ENCODE measurements around the gene SNRPD3.

Gene SNRPD3

DNA sequence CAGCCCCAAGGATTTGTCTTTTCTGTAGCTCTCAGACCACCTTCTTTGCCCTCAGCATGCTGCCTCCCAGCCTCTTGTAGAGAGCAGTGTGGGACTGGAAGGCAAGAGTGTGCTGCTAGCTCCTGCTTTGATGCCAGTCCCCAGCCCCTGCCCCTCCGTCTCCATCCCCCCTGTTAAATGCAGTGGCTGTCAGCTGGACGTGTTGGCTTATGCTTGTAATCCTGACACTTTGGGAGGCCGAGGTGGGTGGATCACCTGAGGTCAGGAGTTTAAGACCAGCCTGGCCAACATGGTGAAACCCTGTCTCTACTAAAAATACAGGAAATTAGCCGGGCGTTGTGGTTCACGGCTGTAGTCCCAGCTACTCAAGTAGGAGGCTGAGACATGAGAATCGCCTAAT, 15.5 kb downstream of the SNRPD3 start:
- DNase-seq: no peak

GRCh38 chr22:24576778-24577177, 21.0 kb downstream of the SNRPD3 start:
- DNase-seq: no peak

DNA sequence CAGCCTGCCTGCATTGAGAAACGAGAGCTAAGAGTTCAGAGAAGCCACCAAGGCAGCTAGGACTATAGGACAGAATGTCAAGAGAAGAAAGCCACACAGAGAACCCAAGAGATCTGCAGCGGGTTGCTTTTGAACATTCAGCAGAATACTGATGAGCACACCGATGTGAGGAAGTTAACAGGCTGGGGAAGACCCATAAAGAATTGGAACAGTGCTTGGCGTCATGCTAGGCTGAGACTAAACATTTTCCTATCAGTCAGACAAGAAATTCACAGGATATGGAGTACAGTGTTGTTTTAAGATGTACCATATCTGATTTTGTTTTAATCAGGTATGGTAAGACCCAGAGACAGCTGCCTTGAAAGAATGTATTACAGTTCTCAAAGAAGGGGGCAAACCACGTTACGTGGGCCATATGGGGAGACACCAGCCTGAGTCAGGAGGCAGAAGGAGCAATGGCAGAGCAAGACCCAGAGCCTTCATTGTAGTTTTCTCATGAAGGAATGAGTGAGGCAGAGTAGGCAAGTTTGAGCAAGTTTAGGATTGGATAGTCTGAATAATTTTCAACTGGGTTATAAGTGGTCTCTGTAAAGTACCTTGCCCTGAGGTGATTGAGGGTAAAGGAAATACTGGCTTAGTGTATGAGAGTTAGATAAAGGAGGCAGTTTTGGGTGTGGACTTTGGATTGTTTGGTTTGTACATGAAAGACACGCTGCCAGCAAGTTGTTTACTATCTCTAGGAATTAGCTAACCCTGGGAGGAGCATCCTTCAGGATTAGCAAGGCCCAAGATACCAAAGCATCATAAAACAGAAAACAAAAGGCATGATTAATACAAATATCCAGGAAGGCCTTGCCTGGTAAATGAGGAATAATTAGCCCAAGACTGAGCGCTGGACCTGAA, 22.8 kb downstream of the SNRPD3 start:
- no peak for DNase-seq

GRCh38 chr22:24579258-24579601, 23.4 kb downstream of the SNRPD3 start:
- no peak for DNase-seq

GRCh38 chr22:24580276-24580675, 24.5 kb downstream of the SNRPD3 start:
- DNase-seq: no peak

- DNase-seq: no peak
These were observed 26.4 kb downstream of the SNRPD3 start for GRCh38 chr22:24582056-24582814.

- DNase-seq: no peak
These were observed 27.7 kb downstream of the SNRPD3 start for GRCh38 chr22:24583221-24584165.

DNA sequence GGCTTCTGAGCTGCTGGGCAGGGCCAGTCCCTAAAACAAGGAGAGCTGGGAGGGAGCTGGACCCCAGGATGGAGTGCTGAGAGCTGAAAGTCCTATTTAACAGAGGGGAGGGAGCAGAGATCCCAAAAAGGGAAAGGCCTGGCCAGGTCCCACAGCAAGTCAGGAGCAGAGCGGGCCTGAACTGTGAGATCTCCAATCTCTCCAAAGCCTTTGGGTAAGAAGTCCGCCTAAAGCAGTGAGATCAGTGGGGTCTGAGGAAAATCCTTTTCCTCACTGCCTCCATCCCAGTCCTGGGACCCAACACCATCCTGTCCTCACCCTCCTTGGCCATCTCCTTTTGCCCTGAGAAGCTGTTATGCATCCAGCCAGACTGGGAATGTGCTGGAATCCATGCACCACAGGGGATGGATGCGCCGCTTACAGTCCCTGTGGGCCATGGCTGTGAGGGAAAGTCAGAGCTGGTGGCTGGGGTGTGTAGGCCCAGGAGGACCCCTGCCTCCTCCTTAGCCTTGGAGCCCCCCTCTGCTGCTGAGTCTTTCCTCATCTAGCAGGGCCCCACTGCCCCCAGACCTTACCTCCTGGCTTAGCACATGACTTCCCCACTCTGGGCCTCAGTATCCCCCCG, 28.5 kb downstream of the SNRPD3 start:
- no peak for DNase-seq

DNA sequence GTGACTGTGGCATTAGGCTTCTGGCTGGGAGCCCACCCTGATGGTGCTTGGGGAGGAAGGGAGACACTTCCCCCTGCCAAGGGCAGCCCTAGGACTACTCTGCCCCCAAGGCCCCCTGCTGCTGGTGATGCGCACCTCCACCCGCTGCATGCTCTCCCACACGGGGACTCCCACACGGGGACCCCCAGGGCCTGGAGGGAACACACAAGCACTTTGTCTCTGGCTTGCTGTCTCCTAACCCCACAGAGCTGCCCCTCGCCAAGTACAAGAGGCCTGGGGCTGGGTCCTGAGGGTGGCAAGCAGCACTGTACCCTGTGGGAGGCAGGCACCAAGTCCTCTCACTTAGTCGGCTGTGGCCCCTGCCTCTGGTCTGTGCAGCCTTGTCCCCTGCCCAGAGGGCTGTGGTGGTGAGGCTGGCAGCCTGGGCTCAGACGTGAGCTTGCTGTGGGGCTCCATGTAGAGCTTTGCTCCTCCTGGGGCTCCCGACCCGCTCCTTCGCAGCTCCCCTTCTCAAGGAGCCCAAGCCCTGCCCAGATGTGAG, 29.1 kb downstream of the SNRPD3 start:
- DNase-seq: no peak

DNA sequence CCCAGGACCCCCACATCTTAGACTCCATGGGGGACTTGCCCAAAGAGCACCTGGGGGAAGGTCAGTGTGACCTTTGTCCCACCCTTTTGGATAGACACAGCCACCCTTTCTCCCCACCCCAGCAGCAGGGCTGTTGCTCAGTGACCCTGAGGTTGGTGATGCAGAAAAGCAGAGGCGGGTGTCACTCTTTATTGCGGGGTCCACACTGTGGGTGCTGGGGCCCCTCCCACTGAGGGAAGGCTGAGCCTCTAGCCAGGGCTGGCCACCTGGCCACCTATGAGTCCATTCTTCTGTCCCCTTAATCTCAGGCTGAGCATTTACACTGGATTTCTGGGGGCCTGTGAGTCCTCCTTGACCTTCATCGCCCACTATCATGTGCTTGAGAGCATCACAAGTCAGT, 29.7 kb downstream of the SNRPD3 start:
- DNase-seq: no peak

DNA sequence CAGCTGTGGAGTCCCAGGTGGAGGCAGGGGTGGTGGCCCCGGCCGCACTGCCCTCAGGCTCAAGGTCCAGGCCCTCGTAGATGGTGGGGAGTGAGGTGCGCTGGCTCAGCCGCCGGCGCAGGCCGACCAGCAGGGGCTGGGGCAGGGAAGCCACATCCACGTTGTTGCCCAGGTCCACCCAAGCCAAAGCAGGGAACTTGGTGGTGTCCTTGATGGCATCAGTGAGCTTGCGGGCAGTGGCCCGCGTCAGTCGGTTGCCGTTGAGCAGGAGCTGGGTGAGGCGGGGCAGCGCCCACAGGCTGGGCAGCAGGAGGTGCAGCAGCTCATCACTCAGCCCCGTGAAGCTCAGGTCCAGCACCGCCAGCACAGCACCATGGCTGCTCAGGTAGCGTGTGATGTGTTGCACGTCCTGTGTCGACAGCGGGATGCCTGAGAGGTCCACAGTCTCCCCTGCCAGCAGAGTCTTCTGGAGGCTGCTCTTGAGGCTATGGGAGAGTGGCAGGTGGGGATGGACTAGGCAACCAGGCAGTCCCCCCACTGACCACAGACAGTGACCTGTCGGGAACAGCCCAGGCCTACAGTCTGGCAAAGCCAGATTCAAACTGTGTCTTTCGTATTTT, 30.2 kb downstream of the SNRPD3 start:
- DNase-seq: no peak

DNA sequence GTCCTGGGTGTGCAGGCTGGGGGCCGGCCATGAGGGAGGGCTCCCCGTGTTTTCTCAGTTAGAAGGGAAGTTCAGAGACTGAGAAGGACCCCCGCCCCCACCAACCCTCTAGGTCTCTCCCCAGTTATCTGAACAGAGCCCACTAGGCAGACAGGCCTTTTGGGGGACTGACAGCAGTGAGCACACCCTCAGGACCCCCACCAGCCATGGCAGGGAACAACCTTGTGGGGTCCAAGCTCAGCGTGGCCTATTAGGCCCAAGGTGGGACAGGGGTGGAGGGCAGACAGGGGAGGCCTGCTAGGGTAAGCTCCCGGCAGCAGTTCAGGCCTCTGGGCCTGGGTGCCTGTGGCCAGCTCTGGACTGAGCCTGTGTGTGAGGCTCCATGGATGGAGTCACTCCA, 31.5 kb downstream of the SNRPD3 start:
- DNase-seq: no peak

GRCh38 chr22:24587948-24588347, 32.1 kb downstream of the SNRPD3 start:
- DNase-seq: no peak

- DNase-seq: no peak
These were observed 32.6 kb downstream of the SNRPD3 start for GRCh38 chr22:24588381-24588756.

GRCh38 chr22:24588757-24589481, 33.1 kb downstream of the SNRPD3 start:
- no peak for DNase-seq

DNA sequence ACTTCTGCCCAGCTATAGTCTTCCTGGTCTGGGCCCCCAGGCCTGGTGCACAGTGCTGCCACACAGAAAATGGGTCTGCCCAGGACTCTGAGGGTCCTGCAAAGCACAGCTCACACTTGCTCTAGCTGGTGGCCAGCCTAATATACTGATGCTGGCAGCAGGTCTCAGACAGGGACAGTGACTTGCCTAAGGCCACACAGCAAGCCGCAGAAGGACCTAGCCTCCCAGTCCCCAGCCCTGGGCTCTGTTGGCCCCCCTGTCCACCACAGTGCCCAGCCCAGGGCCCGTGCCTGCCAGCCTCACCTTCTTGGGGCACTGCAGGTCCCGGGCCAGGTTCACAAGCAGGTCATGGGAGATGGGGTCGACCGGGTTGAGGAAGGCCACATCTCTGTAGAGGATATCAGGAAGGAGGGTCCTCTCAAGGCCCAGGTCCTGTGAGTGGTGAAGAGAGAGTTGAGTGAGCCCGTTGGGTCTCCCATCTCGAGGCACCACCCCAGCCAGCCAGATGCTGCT, 33.8 kb downstream of the SNRPD3 start:
- no peak for DNase-seq

DNA sequence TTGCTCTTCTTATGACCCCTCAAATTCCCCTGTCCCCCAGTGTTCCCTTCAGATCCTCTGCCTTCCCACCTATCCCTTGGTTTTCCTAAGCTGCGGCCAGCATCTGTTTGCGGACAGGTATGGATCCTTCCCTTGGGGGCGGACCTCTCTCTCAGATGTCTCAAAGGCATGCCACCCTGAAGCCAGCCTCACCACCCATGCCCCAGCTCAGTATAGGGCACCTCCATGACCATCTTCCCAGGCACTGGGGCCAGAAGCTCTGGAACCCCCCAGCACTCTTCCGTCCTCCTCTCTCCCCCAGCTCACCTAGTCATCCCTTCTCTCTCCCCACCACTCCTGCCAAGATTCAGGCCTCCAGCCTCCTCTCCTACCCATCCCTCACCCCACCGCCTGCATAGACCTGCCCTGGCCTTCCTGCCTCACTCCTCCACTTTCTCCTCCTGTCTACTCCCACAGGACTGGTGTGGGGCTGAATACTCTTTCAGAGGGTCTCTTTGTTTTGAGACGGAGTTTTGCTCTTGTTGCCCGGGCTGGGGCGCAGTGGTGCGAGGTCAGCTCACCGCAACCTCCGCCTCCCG, 34.9 kb downstream of the SNRPD3 start:
- no peak for DNase-seq

- no peak for DNase-seq
These were observed 35.6 kb downstream of the SNRPD3 start for GRCh38 chr22:24591286-24591830.

- no peak for DNase-seq
These were observed 36.5 kb downstream of the SNRPD3 start for GRCh38 chr22:24592058-24592850.
